ENCODE data around the gene SNRK. TPM values are rescaled to one million over a fixed set of nuclear protein-coding genes. Genes with fewer than 3 reads are reported as not detected.

The SNRK gene
- total and polyA plus RNA-seq, 2 donors (not counting 3 experiments of a cell fraction or from before 2014, with no cell fraction given): 43.3 to 99.9 TPM

GRCh38 chr3:43326891-43327581 lies 40.7 kb downstream of the SNRK start:
- no peak overlapping the region for H3K9ac ChIP-seq (replicated peaks; ENCODE audit: extremely low read depth, insufficient read depth, low read length)
- intact Hi-C loops (cut with micrococcal nuclease) (loop anchor here (1.0 kb wide), 1 partner anchor 165 kb away; no protein-coding TSS in a partner anchor), dilution Hi-C loops (cut with MboI; ENCODE audit: extremely low pct_ligation_motif_present, low sequenced_read_pairs) (no loop called here)
- peaks cover 9% of the 10 kb centered on the region for H3K4me1 ChIP-seq (ENCODE audit: control insufficient read depth, extremely low read depth, insufficient read depth, low read length)
- no TSS peak for BruUV-seq (replicated peaks)
- H3K27ac ChIP-seq (ENCODE audit: insufficient read depth, low read depth, low read length): no peak overlapping the region
- H3K36me3 ChIP-seq (ENCODE audit: control insufficient read depth in 2 of 2, extremely low read depth in 1 of 2, insufficient read depth in 2 of 2, low read length in 2 of 2): peaks cover 0 to 7% of the 10 kb centered on the region in 2 experiments
- H4K20me1 ChIP-seq (replicated peaks; ENCODE audit: control insufficient read depth, extremely low read depth, insufficient read depth, low read length): peaks cover 22% of the 10 kb centered on the region
- DNase-seq (ENCODE audit: low read depth, low spot score) (peak; percentile 23), FAIRE-seq (no peak)
- H3K79me2 ChIP-seq (ENCODE audit: control insufficient read depth, insufficient read depth, low read length): peaks cover 100% of the 10 kb centered on the region
- no peak overlapping the region for H2AFZ ChIP-seq (ENCODE audit: low read depth, low read length)
- H3K9me1 ChIP-seq (replicated peaks; ENCODE audit: control insufficient read depth, extremely low read depth, insufficient read depth, low read length): no peaks in the 10 kb centered on the region
- H3K27me3 ChIP-seq (ENCODE audit: control insufficient read depth in 2 of 2, insufficient read depth in 2 of 2, low read length in 2 of 2): no peaks in the 10 kb centered on the region
- H3K9me3 ChIP-seq (replicated peaks; ENCODE audit: control insufficient read depth, insufficient read depth, low read length): no peaks in the 10 kb centered on the region
- H3K4me2 ChIP-seq (ENCODE audit: insufficient read depth, low read length): no peak overlapping the region
- TF ChIP-seq CTCF (IDR thresholded peaks at IDR 0.05; ENCODE audit: extremely low read depth in 1 of 2, insufficient read depth in 1 of 2, low read depth in 1 of 2, low read length in 2 of 2) (no peak), POLR2AphosphoS5 (IDR thresholded peaks at IDR 0.05; ENCODE audit: insufficient read depth, low read depth, low read length) (peak; percentile 6), POLR2A (IDR thresholded peaks at IDR 0.05; ENCODE audit: low read depth, low read length) (no peak), MYC (IDR thresholded peaks at IDR 0.05; ENCODE audit: low read depth, low read length) (no peak)
- CTCF ChIA-PET: interaction anchor here (0.7 to 1.6 kb wide), 5 partner anchors 103 to 365 kb away, joined by 3 to 10 read pairs (median 3); no protein-coding TSS in a partner anchor
- POLR2A ChIA-PET: interaction anchor here (0.5 kb wide), 1 partner anchor 103 kb away, joined by 3 read pairs; no protein-coding TSS in a partner anchor
- no peak overlapping the region for H3K4me3 ChIP-seq (replicated peaks in 1 of 3; ENCODE audit: insufficient read depth in 1 of 3, low read depth in 1 of 3, low read length in 3 of 3)

- no peaks in the 10 kb centered on the region for H3K9me1 ChIP-seq (replicated peaks; ENCODE audit: control insufficient read depth, extremely low read depth, insufficient read depth, low read length)
- no peak for TF ChIP-seq CTCF (IDR thresholded peaks at IDR 0.05; ENCODE audit: extremely low read depth in 1 of 2, insufficient read depth in 1 of 2, low read depth in 1 of 2, low read length in 2 of 2)
- no peak for TF ChIP-seq FOS (IDR thresholded peaks at IDR 0.05; ENCODE audit: borderline replicate concordance, insufficient read depth, low read length)
- TF ChIP-seq MAX (IDR thresholded peaks at IDR 0.05; ENCODE audit: insufficient read depth, insufficient read length): no peak
- no peak for TF ChIP-seq EZH2 (IDR thresholded peaks at IDR 0.05; ENCODE audit: borderline replicate concordance, low read depth, low read length, severe bottlenecking)
- TF ChIP-seq POLR2A (IDR thresholded peaks at IDR 0.05; ENCODE audit: low read depth, low read length): no peak
- no peak for TF ChIP-seq POLR2AphosphoS5 (IDR thresholded peaks at IDR 0.05; ENCODE audit: insufficient read depth, low read depth, low read length)
- no peak for TF ChIP-seq GATA2 (IDR thresholded peaks at IDR 0.05; ENCODE audit: insufficient read depth, insufficient read length, low read depth, low read length)
- no peak for TF ChIP-seq MYC (IDR thresholded peaks at IDR 0.05; ENCODE audit: low read depth, low read length)
- H2AFZ ChIP-seq (ENCODE audit: low read depth, low read length): no peak overlapping the region
- FAIRE-seq (no peak), DNase-seq (ENCODE audit: low read depth, low spot score) (no peak)
- dilution Hi-C loops (cut with MboI; ENCODE audit: extremely low pct_ligation_motif_present, low sequenced_read_pairs) (no loop called here), intact Hi-C loops (cut with micrococcal nuclease) (loop anchor here (1.0 kb wide), 1 partner anchor 165 kb away; no protein-coding TSS in a partner anchor)
- no peak overlapping the region for H3K4me2 ChIP-seq (ENCODE audit: insufficient read depth, low read length)
- peaks cover 100% of the 10 kb centered on the region for H3K79me2 ChIP-seq (ENCODE audit: control insufficient read depth, insufficient read depth, low read length)
- ChIA-PET CTCF (interaction anchor here (0.7 to 1.2 kb wide), 2 partner anchors 104 to 175 kb away, joined by 3 read pairs; no protein-coding TSS in a partner anchor), POLR2A (no interaction called here)
- H3K4me1 ChIP-seq (ENCODE audit: control insufficient read depth, extremely low read depth, insufficient read depth, low read length): peaks cover 9% of the 10 kb centered on the region
- no peak overlapping the region for H3K27ac ChIP-seq (ENCODE audit: insufficient read depth, low read depth, low read length)
- no peak overlapping the region for H3K4me3 ChIP-seq (replicated peaks in 1 of 3; ENCODE audit: insufficient read depth in 1 of 3, low read depth in 1 of 3, low read length in 3 of 3)
- BruUV-seq (replicated peaks): no TSS peak
- H4K20me1 ChIP-seq (replicated peaks; ENCODE audit: control insufficient read depth, extremely low read depth, insufficient read depth, low read length): peaks cover 27% of the 10 kb centered on the region
- no peaks in the 10 kb centered on the region for H3K27me3 ChIP-seq (ENCODE audit: control insufficient read depth in 2 of 2, insufficient read depth in 2 of 2, low read length in 2 of 2)
- no peak overlapping the region for H3K9ac ChIP-seq (replicated peaks; ENCODE audit: extremely low read depth, insufficient read depth, low read length)
- H3K9me3 ChIP-seq (replicated peaks; ENCODE audit: control insufficient read depth, insufficient read depth, low read length): no peaks in the 10 kb centered on the region
- H3K36me3 ChIP-seq (ENCODE audit: control insufficient read depth in 2 of 2, extremely low read depth in 1 of 2, insufficient read depth in 2 of 2, low read length in 2 of 2): peaks cover 0 to 12% of the 10 kb centered on the region in 2 experiments
Observed at GRCh38 chr3:43327582-43327979, 41.2 kb downstream of the SNRK start.

Data from endothelial cell of umbilical vein (primary cell).